Urothelium cell line (cell line): ENCODE measurements around the gene F5.

Source experiments
- DNase-seq: peaks from one replicate; pipeline ENCODE4 v3.0.0; 2011; ENCODE audit warnings: low spot score, mixed read lengths
- FAIRE-seq: peaks from 2 replicates; lab custom pipeline; 2011; peaks lifted over from hg19 to GRCh38; lab: Jason Lieb, UNC

Gene F5

GRCh38 chr1:169484683-169485430 lies 101.4 kb downstream of the F5 start:
- no peak for FAIRE-seq
- peak; percentile 39 for DNase-seq

- DNase-seq (no peak), FAIRE-seq (no peak)
These were observed 102.2 kb downstream of the F5 start for GRCh38 chr1:169484101-169484500.

GRCh38 chr1:169483500-169483966 lies 102.7 kb downstream of the F5 start:
- DNase-seq (no peak), FAIRE-seq (no peak)

GRCh38 chr1:169479363-169480066 lies 106.8 kb downstream of the F5 start:
- FAIRE-seq (no peak), DNase-seq (no peak)

- FAIRE-seq: no peak
- DNase-seq: no peak
These were observed 108.1 kb downstream of the F5 start for GRCh38 chr1:169478094-169478672.

- FAIRE-seq: no peak
- no peak for DNase-seq
These were observed 110.4 kb downstream of the F5 start for GRCh38 chr1:169475806-169476387.

- FAIRE-seq (no peak), DNase-seq (no peak)
These were observed 111.8 kb downstream of the F5 start for GRCh38 chr1:169474302-169474995.

GRCh38 chr1:169473347-169473746 lies 112.9 kb downstream of the F5 start:
- FAIRE-seq: no peak
- DNase-seq: no peak

- FAIRE-seq (no peak), DNase-seq (no peak)
These were observed 113.5 kb downstream of the F5 start for GRCh38 chr1:169472738-169473137.

GRCh38 chr1:169468982-169469381 lies 117.3 kb downstream of the F5 start:
- no peak for FAIRE-seq
- DNase-seq: no peak

- FAIRE-seq (no peak), DNase-seq (no peak)
These were observed 119.7 kb downstream of the F5 start for GRCh38 chr1:169466259-169467230.

- DNase-seq (no peak), FAIRE-seq (no peak)
These were observed 121.0 kb downstream of the F5 start for GRCh38 chr1:169465281-169465680.
